Tibial artery (tissue), 4 donors: ENCODE data around the gene BMPER.
A peak's percentile ranks its signal among the peaks of the same experiment; 100 is the strongest.

Source experiments
- DNase-seq, 2 donors: peaks; one replicate each; pipeline ENCODE4 v3.0.0-alpha.2; 2019
- H3K27ac ChIP-seq, 2 donors: fragments of 200-600 bp; sonication (generic) in 1 of 2; 1 replicate in 1 of 2; 2 replicates in 1 of 2; pipeline ENCODE4 v1.5.1; 2018 to 2019; ENCODE audit warnings: mild to moderate bottlenecking in 1 of 2
- H3K27me3 ChIP-seq, 2 donors: fragments of 200-600 bp; sonication (generic) in 1 of 2; one replicate each; pipeline versions ENCODE4 v1.5.1 to v1.6.0; 2016 to 2019
- H3K36me3 ChIP-seq, 3 donors: fragments of 200-600 bp; sonication (generic) in 2 of 3; one replicate each; pipeline ENCODE4 v1.5.1; 2016 to 2019; ENCODE audit warnings: mild to moderate bottlenecking in 2 of 3
- H3K4me1 ChIP-seq, 4 donors: fragments of 200-600 bp; sonication (generic) in 2 of 4; 1 replicate in 3 of 4; 2 replicates in 1 of 4; pipeline ENCODE4 v1.5.1; 2016 to 2019
- H3K4me3 ChIP-seq, 2 donors: fragments of 200-600 bp; sonication (generic) in 1 of 2; 1 replicate in 1 of 2; 2 replicates in 1 of 2; pipeline ENCODE4 v1.5.1; 2018 to 2019; ENCODE audit warnings: mild to moderate bottlenecking in 2 of 2
- H3K9me3 ChIP-seq, 3 donors: fragments of 200-600 bp; sonication (generic) in 1 of 3; one replicate each; pipeline ENCODE4 v1.5.1; 2016 to 2019
- intact Hi-C: fragments of 100-400 bp; cut with DNase I; formaldehyde crosslinking; loops from one replicate; pipeline ENCODE4 v1.15.0; 2023; ENCODE audit warnings: low total_unique reads
- TF ChIP-seq, protein P1 (sequence below), 2 experiments: fragments of 200-600 bp in 1 of 2; fragments of 450-650 bp in 1 of 2; IDR thresholded peaks; one replicate each; pipeline ENCODE4 v1.5.1; 2017 to 2019; ENCODE audit warnings: antibody characterized with exemption in 2 of 2, mild to moderate bottlenecking in 1 of 2, moderate library complexity in 1 of 2

Gene BMPER

DNA sequence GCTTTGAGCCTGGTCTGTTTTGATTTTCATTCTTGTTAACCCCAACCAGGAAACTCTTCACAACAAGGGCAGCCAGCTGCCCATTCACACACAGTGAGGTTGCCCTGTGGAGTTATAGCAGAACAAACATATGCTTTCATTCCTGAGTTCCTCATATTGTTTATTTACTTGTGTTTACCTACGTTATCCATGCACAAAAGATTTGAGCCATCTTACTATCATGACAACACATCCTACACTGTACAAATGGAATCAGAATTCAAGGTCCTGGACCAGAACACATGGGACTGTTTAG is 21.7 kb upstream of the BMPER start:
- intact Hi-C loops, result no loop called here
- no peak overlapping the region for H3K27ac ChIP-seq
- no peaks in the 10 kb centered on the region for H3K27me3 ChIP-seq
- no peaks in the 10 kb centered on the region for H3K36me3 ChIP-seq
- H3K4me1 ChIP-seq, result peaks cover 0 to 27% (median 9%) of the 10 kb centered on the region in 4 donors
- DNase-seq, result no peak
- no peak overlapping the region for H3K4me3 ChIP-seq
- H3K9me3 ChIP-seq, result no peaks in the 10 kb centered on the region
- TF ChIP-seq, protein P1, sequence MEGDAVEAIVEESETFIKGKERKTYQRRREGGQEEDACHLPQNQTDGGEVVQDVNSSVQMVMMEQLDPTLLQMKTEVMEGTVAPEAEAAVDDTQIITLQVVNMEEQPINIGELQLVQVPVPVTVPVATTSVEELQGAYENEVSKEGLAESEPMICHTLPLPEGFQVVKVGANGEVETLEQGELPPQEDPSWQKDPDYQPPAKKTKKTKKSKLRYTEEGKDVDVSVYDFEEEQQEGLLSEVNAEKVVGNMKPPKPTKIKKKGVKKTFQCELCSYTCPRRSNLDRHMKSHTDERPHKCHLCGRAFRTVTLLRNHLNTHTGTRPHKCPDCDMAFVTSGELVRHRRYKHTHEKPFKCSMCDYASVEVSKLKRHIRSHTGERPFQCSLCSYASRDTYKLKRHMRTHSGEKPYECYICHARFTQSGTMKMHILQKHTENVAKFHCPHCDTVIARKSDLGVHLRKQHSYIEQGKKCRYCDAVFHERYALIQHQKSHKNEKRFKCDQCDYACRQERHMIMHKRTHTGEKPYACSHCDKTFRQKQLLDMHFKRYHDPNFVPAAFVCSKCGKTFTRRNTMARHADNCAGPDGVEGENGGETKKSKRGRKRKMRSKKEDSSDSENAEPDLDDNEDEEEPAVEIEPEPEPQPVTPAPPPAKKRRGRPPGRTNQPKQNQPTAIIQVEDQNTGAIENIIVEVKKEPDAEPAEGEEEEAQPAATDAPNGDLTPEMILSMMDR (IDR thresholded peaks at IDR 0.05), result no peak

DNA sequence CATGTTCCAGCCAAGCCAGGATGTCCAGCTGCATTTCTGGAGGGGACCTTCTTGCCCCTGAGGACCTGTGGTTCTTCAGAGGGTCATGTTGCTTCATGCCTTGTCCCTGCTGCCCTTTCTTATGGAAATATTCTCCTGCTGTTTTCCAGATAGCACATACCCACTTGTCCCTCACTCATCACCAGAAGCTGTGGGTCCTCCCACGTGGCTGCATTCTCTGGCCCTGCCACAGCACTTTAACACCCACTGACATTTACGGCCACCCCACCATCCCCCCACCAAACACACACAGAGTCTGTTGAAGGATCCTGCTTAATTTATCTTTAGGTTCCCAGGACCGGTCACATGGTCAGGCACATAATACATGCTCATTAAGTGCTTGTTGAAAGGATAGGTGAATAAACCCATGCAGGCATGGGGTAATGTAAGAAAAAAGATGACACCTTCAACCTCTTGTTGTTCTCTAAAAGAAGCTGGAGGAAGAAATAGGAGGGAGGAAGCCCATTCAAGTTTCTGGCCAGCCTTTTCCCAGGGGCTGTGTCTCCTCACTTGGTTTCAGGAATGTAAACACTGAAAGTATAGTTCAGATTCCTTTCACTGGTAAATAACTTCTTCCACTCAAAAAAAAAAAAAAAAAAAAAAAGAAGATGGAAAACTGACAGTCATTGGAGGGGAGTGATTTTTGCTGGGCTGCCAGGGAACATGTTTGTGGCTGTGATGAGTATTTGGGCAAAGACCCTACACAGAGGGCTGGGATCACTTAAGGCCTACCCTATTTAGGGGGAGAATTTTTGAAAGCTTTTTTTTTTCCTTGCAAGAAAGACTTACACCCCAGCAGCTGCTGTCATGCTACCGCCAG is 19.8 kb upstream of the BMPER start:
- intact Hi-C loops, result no loop called here
- TF ChIP-seq, protein P1 (IDR thresholded peaks at IDR 0.05), result no peak
- Histone ChIP-seq H3K4me1 (peaks cover 0 to 27% (median 9%) of the 10 kb centered on the region in 4 donors), H3K27ac (no peak overlapping the region), H3K4me3 (no peak overlapping the region), H3K27me3 (no peaks in the 10 kb centered on the region), H3K36me3 (no peaks in the 10 kb centered on the region), H3K9me3 (no peaks in the 10 kb centered on the region)
- DNase-seq, result no peak

DNA sequence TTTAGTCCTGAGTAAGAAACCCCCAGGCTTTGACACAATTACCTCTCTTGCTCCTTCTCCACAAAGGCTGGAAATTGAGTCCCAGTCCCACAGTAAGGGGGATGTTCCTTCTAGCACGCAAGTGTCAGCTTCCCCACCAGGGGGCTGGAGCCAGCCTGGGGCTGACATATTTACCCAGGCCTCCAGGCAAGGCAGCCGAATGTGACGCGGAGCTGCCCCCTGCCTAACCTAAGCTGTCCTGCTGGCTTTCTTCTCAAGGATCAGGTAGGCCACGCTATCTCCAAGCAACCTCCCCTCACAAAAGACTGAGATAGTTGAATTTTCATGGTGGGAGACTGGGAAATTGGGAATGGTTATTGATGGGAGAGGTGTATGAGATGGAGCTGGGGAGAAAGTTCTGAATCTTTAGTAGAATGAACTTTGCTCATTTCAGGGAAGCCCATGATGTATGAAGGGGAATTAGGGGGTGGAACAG is 19.2 kb upstream of the BMPER start:
- no peak overlapping the region for H3K27ac ChIP-seq
- intact Hi-C loops, result no loop called here
- peaks cover 0 to 26% (median 9%) of the 10 kb centered on the region in 4 donors for H3K4me1 ChIP-seq
- H3K36me3 ChIP-seq, result no peaks in the 10 kb centered on the region
- H3K9me3 ChIP-seq, result no peaks in the 10 kb centered on the region
- DNase-seq, result no peak
- TF ChIP-seq, protein P1 (IDR thresholded peaks at IDR 0.05), result peak in 1 of 2 experiments; percentile 12
- no peaks in the 10 kb centered on the region for H3K27me3 ChIP-seq
- no peak overlapping the region for H3K4me3 ChIP-seq

DNA sequence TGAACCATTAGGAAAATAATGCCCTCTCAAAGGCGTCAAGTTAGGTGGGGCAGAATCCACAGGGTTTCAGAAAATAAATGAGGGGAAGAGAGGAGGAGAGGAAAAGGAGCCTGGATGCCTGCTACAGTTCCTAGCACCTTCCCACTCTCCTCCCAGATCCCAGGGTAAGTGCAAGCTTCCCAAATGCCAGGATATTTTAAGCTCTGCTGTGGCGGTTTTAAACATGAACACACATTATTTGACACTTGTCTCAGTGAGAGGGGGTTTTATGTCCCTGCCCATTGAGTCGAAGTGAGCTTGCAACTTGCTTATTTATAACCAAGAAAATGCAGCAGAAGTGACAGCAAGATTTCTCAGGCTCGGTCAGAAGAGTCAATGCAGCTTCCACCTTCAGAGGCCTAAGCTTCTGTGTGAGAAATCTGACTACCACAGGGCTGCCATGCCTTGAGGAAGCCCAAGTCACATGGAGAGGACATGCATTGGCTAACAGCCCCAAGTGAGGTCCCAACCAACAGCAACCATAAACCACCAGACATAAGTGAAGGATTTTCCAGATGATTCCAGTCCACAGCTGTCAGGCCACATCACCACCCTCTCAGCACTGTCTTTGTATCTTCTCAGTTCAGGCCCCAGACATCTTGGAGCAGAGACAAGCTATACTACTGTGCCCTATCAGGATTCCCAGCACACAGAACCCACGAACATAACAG is 17.9 kb upstream of the BMPER start:
- H3K27me3 ChIP-seq, result no peaks in the 10 kb centered on the region
- no peaks in the 10 kb centered on the region for H3K36me3 ChIP-seq
- H3K4me1 ChIP-seq, result peaks cover 0 to 14% (median 4%) of the 10 kb centered on the region in 4 donors
- H3K4me3 ChIP-seq, result no peak overlapping the region
- no peak overlapping the region for H3K27ac ChIP-seq
- intact Hi-C loops, result no loop called here
- no peak for DNase-seq
- H3K9me3 ChIP-seq, result no peaks in the 10 kb centered on the region
- TF ChIP-seq, protein P1 (IDR thresholded peaks at IDR 0.05), result no peak

DNA sequence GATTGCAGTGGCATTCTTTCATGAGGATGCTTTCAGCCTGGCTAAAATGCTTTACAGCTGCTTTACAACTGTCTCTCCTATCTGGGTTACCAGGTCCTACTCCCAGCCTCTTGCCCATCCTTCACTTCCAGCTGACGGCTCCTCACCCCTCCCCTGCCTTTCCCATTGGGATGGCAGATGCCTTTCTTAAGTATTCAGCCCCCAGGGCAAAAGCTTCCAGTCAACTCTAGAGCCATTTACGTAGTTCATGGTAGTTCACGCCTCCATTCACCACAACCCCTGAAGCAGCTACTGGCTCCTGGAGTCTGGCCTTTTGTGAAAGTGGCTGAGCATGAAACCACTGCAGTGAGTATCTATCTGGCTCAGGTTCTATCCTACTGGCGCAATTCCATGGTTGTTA is 17.2 kb upstream of the BMPER start:
- no peaks in the 10 kb centered on the region for H3K27me3 ChIP-seq
- TF ChIP-seq, protein P1 (IDR thresholded peaks at IDR 0.05), result no peak
- no peak overlapping the region for H3K27ac ChIP-seq
- no peak for DNase-seq
- no peaks in the 10 kb centered on the region for H3K36me3 ChIP-seq
- peaks cover 0 to 6% (median under 1%) of the 10 kb centered on the region in 4 donors for H3K4me1 ChIP-seq
- intact Hi-C loops, result no loop called here
- H3K9me3 ChIP-seq, result no peaks in the 10 kb centered on the region
- no peak overlapping the region for H3K4me3 ChIP-seq
